ENCODE results near the gene KRT81. TPM values are rescaled to one million over a fixed set of nuclear protein-coding genes. Genes with fewer than 3 reads are reported as not detected.
"Not testable (repeated sequence)": the region's sequence is repeated elsewhere in the genome, so short reads cannot be mapped to it uniquely, and the experiment has no call there.

KRT81 gene
- total and polyA plus RNA-seq, 2 experiments from 2014 or later: 0.11 to 0.34 TPM

DNA sequence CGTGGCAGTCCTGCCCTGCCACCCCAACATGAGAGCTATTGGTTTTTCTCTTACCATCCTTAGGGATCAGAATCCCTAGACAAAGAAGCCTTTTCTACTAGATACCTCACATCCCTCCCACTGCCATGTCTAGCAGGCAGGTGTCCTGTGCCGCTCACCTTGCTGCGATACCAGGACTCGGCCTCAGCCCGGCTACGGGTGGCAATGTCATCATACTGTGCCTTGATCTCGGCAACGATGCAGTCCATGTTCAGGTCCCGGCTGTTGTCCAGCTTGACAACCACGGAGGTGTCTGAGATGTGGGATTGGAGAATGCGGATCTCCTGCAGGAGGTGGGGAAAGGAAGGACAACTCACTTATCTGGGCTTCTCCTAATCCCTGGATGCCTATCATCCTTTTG, 25.4 kb upstream of the KRT81 start:
- H3K9ac ChIP-seq: no peak overlapping the region
- no peaks in the 10 kb centered on the region for H3K9me2 ChIP-seq (ENCODE audit: insufficient read depth)
- WGBS, 2 experiments (ENCODE audit: low coverage in 1 of 2, low lambda C conversion rate in 2 of 2, missing lambda C conversion rate in 2 of 2): 85 to 86% methylated on average over 11 of the region's 11 CpGs
- peaks cover 22% of the 10 kb centered on the region for H3K27me3 ChIP-seq (replicated peaks; ENCODE audit: insufficient read depth)
- no peak overlapping the region for H2AFZ ChIP-seq
- no peak for TF ChIP-seq EZH2 (IDR thresholded peaks at IDR 0.05; ENCODE audit: insufficient read depth, poor library complexity, severe bottlenecking)
- no peak for TF ChIP-seq EZH2phosphoT487 (IDR thresholded peaks at IDR 0.05; ENCODE audit: insufficient read depth, low read depth)
- H3K36me3 ChIP-seq (ENCODE audit: low read depth): no peaks in the 10 kb centered on the region
- H3K4me3 ChIP-seq: no peak overlapping the region
- no peaks in the 10 kb centered on the region for H3K9me3 ChIP-seq (ENCODE audit: low read depth)
- H3K4me2 ChIP-seq (ENCODE audit: unreplicated experiment): no peak overlapping the region
- no peak overlapping the region for H3K27ac ChIP-seq
- H3K79me2 ChIP-seq (ENCODE audit: insufficient read depth): no peaks in the 10 kb centered on the region
- in situ Hi-C loops (cut with MboI): no loop called here
- H3K4me1 ChIP-seq (ENCODE audit: insufficient read depth): peaks cover under 1% of the 10 kb centered on the region
- DNase-seq: no peak
- no peaks in the 10 kb centered on the region for H3F3A ChIP-seq (ENCODE audit: insufficient read depth)
- H4K20me1 ChIP-seq (ENCODE audit: insufficient read depth): no peaks in the 10 kb centered on the region

DNA sequence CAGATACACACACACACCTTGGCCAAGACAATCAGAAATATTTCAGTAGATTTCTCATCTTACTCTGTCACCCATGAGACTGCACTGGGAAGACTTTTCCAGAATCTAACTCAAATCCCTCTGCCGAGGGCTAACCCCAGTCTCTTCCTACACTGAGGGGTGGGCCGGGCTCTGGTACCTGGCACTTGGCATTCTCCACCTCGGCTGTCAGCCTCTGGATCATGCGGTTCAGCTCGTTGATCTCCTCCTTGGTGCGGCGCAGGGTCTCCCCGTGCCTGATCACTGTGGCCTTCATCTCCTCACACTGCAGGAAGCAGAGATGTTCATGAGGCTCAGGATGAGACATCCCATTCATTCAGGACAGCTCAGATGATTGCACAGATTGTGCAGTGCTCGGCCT, 25.0 kb upstream of the KRT81 start:
- no peak overlapping the region for H3K4me2 ChIP-seq (ENCODE audit: unreplicated experiment)
- H3K27me3 ChIP-seq (replicated peaks; ENCODE audit: insufficient read depth): peaks cover 19% of the 10 kb centered on the region
- no peaks in the 10 kb centered on the region for H3F3A ChIP-seq (ENCODE audit: insufficient read depth)
- 81 to 82% methylated on average over 9 of the region's 9 CpGs for WGBS, 2 experiments (ENCODE audit: low coverage in 1 of 2, low lambda C conversion rate in 2 of 2, missing lambda C conversion rate in 2 of 2)
- H3K9me2 ChIP-seq (ENCODE audit: insufficient read depth): no peaks in the 10 kb centered on the region
- H2AFZ ChIP-seq: no peak overlapping the region
- H4K20me1 ChIP-seq (ENCODE audit: insufficient read depth): no peaks in the 10 kb centered on the region
- H3K4me3 ChIP-seq: no peak overlapping the region
- H3K9ac ChIP-seq: no peak overlapping the region
- no peaks in the 10 kb centered on the region for H3K9me3 ChIP-seq (ENCODE audit: low read depth)
- H3K27ac ChIP-seq: no peak overlapping the region
- DNase-seq: no peak
- in situ Hi-C loops (cut with MboI): no loop called here
- H3K36me3 ChIP-seq (ENCODE audit: low read depth): no peaks in the 10 kb centered on the region
- TF ChIP-seq EZH2 (IDR thresholded peaks at IDR 0.05; ENCODE audit: insufficient read depth, poor library complexity, severe bottlenecking) (no peak), EZH2phosphoT487 (IDR thresholded peaks at IDR 0.05; ENCODE audit: insufficient read depth, low read depth) (no peak)
- peaks cover 5% of the 10 kb centered on the region for H3K4me1 ChIP-seq (ENCODE audit: insufficient read depth)
- no peaks in the 10 kb centered on the region for H3K79me2 ChIP-seq (ENCODE audit: insufficient read depth)

DNA sequence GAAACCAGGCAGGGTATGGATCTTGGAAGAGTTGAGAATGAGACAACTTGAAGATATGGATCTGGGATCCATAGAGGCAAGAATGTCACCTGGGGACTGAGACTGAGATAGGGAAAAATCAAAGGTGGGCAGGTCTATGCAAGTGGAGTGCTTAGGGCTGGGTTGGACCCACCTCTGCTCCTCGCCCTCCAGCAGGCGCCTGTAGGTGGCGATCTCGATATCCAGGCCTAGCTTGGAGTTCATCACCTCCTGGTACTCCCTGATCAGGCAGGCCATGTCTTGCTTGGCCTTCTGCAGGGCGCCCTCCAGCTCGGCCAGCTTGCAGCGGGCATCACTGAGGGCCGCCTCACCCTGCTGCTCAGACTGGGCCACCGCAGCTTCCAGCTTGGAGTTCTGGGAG, 24.4 kb upstream of the KRT81 start:
- DNase-seq; in situ Hi-C loops (cut with MboI); H3K4me2 ChIP-seq (ENCODE audit: unreplicated experiment); H3K27ac ChIP-seq; H3K4me3 ChIP-seq; H3K4me1 ChIP-seq (ENCODE audit: insufficient read depth); H4K20me1 ChIP-seq (ENCODE audit: insufficient read depth); H3K9ac ChIP-seq; H3K79me2 ChIP-seq (ENCODE audit: insufficient read depth); H3F3A ChIP-seq (ENCODE audit: insufficient read depth); H3K9me3 ChIP-seq (ENCODE audit: low read depth); H3K36me3 ChIP-seq (ENCODE audit: low read depth); H2AFZ ChIP-seq; H3K9me2 ChIP-seq (ENCODE audit: insufficient read depth): not testable (repeated sequence)
- 50 to 58% methylated on average over 9 of the region's 9 CpGs for WGBS, 2 experiments (ENCODE audit: low coverage in 1 of 2, low lambda C conversion rate in 2 of 2, missing lambda C conversion rate in 2 of 2)
- H3K27me3 ChIP-seq (replicated peaks; ENCODE audit: insufficient read depth): peaks cover 19% of the 10 kb centered on the region

DNA sequence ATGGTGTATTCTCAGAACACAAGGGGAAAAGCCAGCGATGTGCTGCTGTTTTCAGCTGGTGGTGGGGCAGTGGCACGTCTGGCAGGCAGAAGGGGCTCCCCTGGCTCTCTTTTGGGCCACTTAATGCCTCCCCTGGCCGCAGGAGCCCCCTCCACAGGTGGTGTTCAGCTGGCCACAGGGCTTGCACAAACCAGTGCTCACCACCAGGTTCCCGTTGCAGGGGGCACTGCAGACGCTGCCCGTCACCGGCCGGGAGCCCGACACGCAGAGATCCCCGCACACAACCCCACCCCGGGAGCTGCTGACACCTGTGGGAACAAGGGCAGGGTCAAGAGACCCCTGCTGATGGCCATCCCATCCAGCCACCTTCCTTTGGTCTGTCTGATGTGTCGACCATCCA, 23.2 kb upstream of the KRT81 start:
- 79 to 82% methylated on average over 13 of the region's 13 CpGs for WGBS, 2 experiments (ENCODE audit: low coverage in 1 of 2, low lambda C conversion rate in 2 of 2, missing lambda C conversion rate in 2 of 2)
- H3K9me3 ChIP-seq (ENCODE audit: low read depth): no peaks in the 10 kb centered on the region
- in situ Hi-C loops (cut with MboI): no loop called here

DNA sequence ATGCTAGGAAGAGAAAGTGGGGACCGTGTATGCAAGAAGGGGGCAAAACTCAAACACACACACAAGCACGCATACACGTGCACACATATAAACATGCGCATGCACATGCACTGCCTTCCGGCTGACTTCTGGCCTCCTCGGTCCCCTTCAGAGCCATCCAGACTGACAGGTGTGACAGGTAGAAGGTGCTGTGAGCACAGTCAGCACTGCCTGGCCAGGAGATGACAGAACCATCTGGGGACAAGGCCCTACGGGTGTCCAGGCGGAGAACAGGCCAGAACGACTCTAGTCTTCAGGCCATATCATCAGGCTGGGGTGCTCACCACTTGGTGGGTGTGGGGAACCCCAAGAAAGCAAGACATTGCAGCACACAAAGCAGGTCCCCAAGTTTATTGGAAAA, 22.6 kb upstream of the KRT81 start:
- in situ Hi-C loops (cut with MboI): no loop called here
- no peak overlapping the region for H3K4me3 ChIP-seq
- H2AFZ ChIP-seq: no peak overlapping the region
- 0 out of 2 replicates have a peak, but pooled peaks cover 4% of the 10 kb centered on the region for H3F3A ChIP-seq (ENCODE audit: insufficient read depth)
- no peaks in the 10 kb centered on the region for H3K9me2 ChIP-seq (ENCODE audit: insufficient read depth)
- no peak overlapping the region for H3K4me2 ChIP-seq (ENCODE audit: unreplicated experiment)
- no peaks in the 10 kb centered on the region for H3K9me3 ChIP-seq (ENCODE audit: low read depth)
- no peak overlapping the region for H3K27ac ChIP-seq
- 0 out of 2 replicates have a peak, but pooled peaks cover 2% of the 10 kb centered on the region for H3K27me3 ChIP-seq (replicated peaks; ENCODE audit: insufficient read depth)
- no peaks in the 10 kb centered on the region for H4K20me1 ChIP-seq (ENCODE audit: insufficient read depth)
- H3K9ac ChIP-seq: no peak overlapping the region
- H3K79me2 ChIP-seq (ENCODE audit: insufficient read depth): no peaks in the 10 kb centered on the region
- DNase-seq: no peak
- WGBS, 2 experiments (ENCODE audit: low coverage in 1 of 2, low lambda C conversion rate in 2 of 2, missing lambda C conversion rate in 2 of 2): 82 to 84% methylated on average over 7 to 9 of the region's 9 CpGs
- TF ChIP-seq EZH2phosphoT487 (IDR thresholded peaks at IDR 0.05; ENCODE audit: insufficient read depth, low read depth) (no peak), EZH2 (IDR thresholded peaks at IDR 0.05; ENCODE audit: insufficient read depth, poor library complexity, severe bottlenecking) (no peak)
- H3K36me3 ChIP-seq (ENCODE audit: low read depth): no peaks in the 10 kb centered on the region
- peaks cover 9% of the 10 kb centered on the region for H3K4me1 ChIP-seq (ENCODE audit: insufficient read depth)

More for the DNA sequence above, 23.2 kb upstream of the KRT81 start:
- Histone ChIP-seq H2AFZ (no peak overlapping the region), H3K36me3 (ENCODE audit: low read depth) (no peaks in the 10 kb centered on the region), H3K27me3 (replicated peaks; ENCODE audit: insufficient read depth) (peaks cover 8% of the 10 kb centered on the region), H3K4me1 (ENCODE audit: insufficient read depth) (peaks cover 9% of the 10 kb centered on the region), H3F3A (ENCODE audit: insufficient read depth) (0 out of 2 replicates have a peak, but pooled peaks cover 4% of the 10 kb centered on the region), H3K4me2 (ENCODE audit: unreplicated experiment) (no peak overlapping the region), H3K79me2 (ENCODE audit: insufficient read depth) (no peaks in the 10 kb centered on the region), H3K27ac (no peak overlapping the region), H4K20me1 (ENCODE audit: insufficient read depth) (no peaks in the 10 kb centered on the region), H3K4me3 (no peak overlapping the region), H3K9ac (no peak overlapping the region), H3K9me2 (ENCODE audit: insufficient read depth) (no peaks in the 10 kb centered on the region)
- TF ChIP-seq EZH2 (IDR thresholded peaks at IDR 0.05; ENCODE audit: insufficient read depth, poor library complexity, severe bottlenecking) (no peak), EZH2phosphoT487 (IDR thresholded peaks at IDR 0.05; ENCODE audit: insufficient read depth, low read depth) (no peak)
- no peak for DNase-seq
